Endothelial cell of hepatic sinusoid (primary cell): ENCODE data around the gene CLCN5.
"Not testable (repeated sequence)": the region's sequence is repeated elsewhere in the genome, so short reads cannot be mapped to it uniquely, and the experiment has no call there.

ENCODE experiments used
- in situ Hi-C: cut with HindIII; loops from 2 replicates; pipeline ENCODE4 v1.10.0; 2017; ENCODE audit warnings: low sequenced_read_pairs

CLCN5 gene

GRCh38 chrX:49995107-49995731, 72.8 kb downstream of the CLCN5 start:
- in situ Hi-C loops, result no loop called here

- in situ Hi-C loops, result no loop called here
Observed at GRCh38 chrX:49995795-49996455, 73.5 kb downstream of the CLCN5 start.

GRCh38 chrX:49996474-49996873, 74.1 kb downstream of the CLCN5 start:
- in situ Hi-C loops, result no loop called here

- in situ Hi-C loops, result no loop called here
Observed at GRCh38 chrX:49999087-49999486, 76.7 kb downstream of the CLCN5 start.

GRCh38 chrX:50000937-50001542, 78.6 kb downstream of the CLCN5 start:
- in situ Hi-C loops, result no loop called here

GRCh38 chrX:50002067-50002714, 79.8 kb downstream of the CLCN5 start:
- in situ Hi-C loops, result no loop called here

GRCh38 chrX:50003467-50003866, 81.1 kb downstream of the CLCN5 start:
- in situ Hi-C loops, result no loop called here

GRCh38 chrX:50003927-50004326, 81.5 kb downstream of the CLCN5 start:
- in situ Hi-C loops, result no loop called here

GRCh38 chrX:50025591-50025990, 103.2 kb downstream of the CLCN5 start:
- in situ Hi-C loops, result not testable (repeated sequence)

- in situ Hi-C loops, result no loop called here
Observed at GRCh38 chrX:50035126-50035525, 112.7 kb downstream of the CLCN5 start.

GRCh38 chrX:50036426-50036825, 114.0 kb downstream of the CLCN5 start:
- in situ Hi-C loops, result no loop called here

GRCh38 chrX:50045823-50046222, 123.4 kb downstream of the CLCN5 start:
- in situ Hi-C loops, result no loop called here

GRCh38 chrX:50049228-50049627, 126.8 kb downstream of the CLCN5 start:
- in situ Hi-C loops, result no loop called here

- in situ Hi-C loops, result no loop called here
Observed at GRCh38 chrX:50054147-50054546, 131.8 kb downstream of the CLCN5 start.

- in situ Hi-C loops, result no loop called here
Observed at GRCh38 chrX:50066318-50066937, 144.0 kb downstream of the CLCN5 start.

- in situ Hi-C loops, result no loop called here
Observed at GRCh38 chrX:50067435-50068284, 145.3 kb downstream of the CLCN5 start.

GRCh38 chrX:50068285-50068563, 145.8 kb downstream of the CLCN5 start:
- in situ Hi-C loops, result no loop called here

GRCh38 chrX:50068893-50069292, 146.5 kb downstream of the CLCN5 start:
- in situ Hi-C loops, result no loop called here

GRCh38 chrX:50071494-50071893, 149.1 kb downstream of the CLCN5 start:
- in situ Hi-C loops, result no loop called here

- in situ Hi-C loops, result no loop called here
Observed at GRCh38 chrX:50072110-50072509, 149.7 kb downstream of the CLCN5 start.

- in situ Hi-C loops, result no loop called here
Observed at GRCh38 chrX:50073601-50074000, 151.2 kb downstream of the CLCN5 start.
